ENCODE measurements around the gene PRKAG2.
"Not testable (repeated sequence)": the region's sequence is repeated elsewhere in the genome, so short reads cannot be mapped to it uniquely, and the experiment has no call there.

Gene PRKAG2

DNA sequence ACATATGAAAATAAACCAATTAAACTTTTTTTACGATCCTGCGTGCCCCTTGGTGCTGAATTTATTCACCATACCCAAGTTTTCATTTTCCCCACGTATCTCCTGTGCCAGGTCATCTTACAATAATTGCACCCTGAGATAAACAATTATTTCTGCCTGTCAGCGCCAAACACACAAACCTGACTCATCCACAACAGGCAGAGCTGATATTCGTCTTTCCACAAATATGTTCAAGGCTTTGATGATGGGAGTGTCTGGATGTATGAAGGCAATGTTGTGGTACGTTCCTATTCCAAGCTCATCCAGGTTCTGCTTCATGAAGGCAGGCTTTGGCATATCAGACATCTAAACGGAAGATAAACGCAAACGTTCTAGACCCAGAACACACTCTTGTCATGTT lies 311.4 kb downstream of the PRKAG2 start:
- DNase-seq = no peak

DNA sequence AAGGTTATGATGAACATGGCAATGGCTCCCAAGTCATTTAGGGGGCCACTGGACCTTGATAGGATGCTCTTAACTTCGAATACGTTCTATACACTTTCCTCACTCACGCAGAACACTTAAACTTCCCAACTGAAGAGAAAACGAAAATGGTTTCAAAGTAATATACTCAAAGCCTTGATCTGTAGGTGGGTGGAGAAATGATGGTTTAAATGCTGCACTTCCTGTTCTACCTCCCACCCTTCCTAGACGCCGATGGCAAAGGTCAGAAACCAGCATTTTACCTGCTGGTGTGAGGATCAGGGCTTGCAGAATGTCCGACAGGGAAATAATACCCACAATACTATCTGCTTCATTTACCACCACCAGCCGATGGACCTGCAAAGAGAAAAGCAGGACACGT lies 316.7 kb downstream of the PRKAG2 start:
- no peak for DNase-seq

DNA sequence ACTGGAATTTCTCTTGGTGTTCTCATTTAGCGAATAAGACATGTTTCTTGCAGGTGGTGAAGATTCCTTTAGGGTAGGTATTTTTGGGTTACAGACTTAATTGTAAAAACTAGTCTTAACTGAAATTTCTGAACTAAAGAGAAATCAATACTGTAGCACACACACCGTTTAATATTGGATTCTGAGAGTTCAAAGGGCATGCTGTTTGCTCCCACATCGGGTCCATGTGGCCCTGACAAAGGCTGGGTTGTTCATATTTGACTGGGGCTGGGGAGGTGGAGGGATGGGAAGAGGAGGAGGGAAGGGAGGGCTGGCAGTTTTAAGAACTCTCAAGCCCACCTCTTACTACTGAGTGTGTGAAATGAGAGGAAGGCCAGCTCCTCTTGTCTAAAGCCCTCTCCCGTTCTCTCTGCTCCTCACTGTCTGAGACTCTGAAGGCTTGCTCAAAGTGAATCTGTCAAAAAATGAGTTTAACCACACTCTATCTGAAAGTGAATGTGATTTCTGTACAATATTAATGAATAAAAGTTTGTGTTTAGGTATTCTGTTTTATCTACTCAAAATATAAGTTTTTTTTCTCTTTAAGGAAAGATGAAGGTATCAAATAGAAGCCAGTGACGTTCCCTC lies 317.2 kb downstream of the PRKAG2 start:
- no peak for DNase-seq

DNA sequence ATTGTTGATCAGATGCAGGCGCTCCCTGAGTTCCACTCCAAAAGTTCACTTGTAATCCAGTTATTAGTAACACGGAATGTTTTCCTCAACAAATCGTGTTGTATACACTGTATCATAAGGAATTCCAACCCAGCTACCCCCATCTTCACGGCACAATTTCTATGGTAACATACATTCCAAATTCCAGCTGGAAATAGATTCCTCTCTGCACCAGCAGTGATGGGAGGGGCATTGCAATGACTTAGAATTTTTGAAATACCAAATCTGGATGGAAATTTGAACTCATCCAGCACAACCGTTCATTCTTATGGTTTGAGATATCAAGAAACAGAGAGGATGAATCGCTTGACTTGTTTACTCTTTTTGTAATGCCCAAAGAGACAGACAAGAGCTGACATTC lies 318.3 kb downstream of the PRKAG2 start:
- no peak for DNase-seq

DNA sequence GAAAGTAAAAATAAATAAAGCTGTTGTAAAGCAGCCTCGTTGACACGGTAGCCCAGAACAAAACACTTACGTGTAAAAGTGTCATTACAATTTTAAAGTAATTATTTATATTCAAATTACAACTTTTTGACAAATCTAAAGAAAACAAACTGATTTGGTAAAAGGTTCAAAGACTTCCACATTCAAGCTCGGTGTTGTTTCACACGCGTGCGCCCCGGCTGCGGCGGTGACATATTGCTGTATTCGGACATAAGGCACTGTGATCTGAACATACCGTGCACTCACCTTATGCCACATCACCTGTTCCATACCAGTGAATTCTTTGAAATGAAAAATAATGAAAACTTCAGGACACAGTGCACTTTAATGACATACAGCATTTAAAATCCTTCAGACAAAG lies 320.3 kb downstream of the PRKAG2 start:
- no peak for DNase-seq

DNA sequence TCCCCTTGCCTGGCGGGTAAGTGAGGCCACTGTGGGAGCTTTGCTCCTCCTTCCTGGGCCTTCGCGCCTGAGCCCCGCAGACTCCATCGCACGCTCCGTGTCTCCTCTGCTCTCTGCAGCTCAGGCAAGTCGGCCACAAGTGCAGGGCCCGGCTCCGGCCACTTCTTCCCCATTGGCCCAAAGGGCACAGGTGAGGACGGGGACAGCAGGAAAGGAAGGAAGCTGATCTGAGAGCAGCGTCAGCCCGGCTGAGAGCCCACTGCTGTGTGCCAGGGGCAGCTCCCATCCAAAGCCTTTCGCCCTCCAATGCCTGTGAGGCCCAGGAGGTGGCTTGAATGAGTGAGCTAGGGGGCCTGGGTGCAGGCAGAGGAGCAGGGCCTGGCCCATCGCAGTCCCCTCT lies 323.6 kb downstream of the PRKAG2 start:
- no peak for DNase-seq

DNA sequence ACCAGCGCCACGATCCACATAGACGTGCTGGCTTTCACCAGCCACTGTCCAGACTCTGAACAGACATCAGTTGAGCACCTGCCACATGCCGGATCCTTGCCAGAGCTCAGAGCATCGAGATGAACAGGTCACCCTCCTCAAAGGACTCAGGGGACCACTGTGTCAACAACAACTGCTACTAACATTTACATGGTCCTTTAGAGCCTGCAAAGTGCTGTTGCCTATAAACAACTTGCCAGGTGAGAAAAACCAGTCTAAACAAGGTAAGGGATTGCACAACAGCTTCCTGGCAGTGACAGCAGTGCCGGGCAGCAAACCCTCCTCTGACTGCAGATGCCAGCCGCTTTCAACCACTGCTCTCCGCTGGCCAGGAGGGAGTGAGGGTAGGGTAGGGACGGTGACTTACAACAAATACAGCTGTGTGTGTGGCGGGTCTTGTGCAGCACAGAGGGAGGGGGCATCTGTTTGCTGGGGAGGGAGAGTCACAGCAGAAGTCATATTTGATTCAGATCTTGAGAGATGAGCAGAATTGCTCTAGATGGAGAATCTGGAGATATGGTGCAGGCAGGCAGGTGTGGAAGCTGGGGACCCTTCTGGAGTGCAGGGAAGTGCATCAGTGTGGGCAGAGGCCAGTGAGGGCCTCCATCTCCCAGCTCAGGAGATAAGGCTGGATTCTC lies 324.4 kb downstream of the PRKAG2 start:
- DNase-seq = no peak

DNA sequence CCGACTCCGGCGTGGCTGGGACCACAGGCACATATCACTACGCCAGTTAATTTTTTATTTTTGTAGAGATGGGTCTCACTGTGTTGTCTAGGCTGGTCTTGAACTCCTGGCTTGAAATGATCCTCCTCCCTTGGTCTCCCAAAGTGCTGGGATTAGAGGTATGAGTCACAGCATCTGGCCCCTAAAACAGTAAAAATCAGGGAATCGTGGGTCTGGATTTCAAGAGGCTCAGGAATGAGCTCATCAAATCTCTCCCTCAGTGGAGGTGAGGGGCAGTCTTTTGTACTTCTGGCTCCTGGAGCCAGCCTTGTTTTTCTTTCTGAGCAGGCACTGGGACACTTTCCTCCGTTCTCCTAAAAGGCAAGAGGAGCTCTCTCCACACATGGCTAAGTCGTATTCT lies 325.1 kb downstream of the PRKAG2 start:
- no peak for DNase-seq

DNA sequence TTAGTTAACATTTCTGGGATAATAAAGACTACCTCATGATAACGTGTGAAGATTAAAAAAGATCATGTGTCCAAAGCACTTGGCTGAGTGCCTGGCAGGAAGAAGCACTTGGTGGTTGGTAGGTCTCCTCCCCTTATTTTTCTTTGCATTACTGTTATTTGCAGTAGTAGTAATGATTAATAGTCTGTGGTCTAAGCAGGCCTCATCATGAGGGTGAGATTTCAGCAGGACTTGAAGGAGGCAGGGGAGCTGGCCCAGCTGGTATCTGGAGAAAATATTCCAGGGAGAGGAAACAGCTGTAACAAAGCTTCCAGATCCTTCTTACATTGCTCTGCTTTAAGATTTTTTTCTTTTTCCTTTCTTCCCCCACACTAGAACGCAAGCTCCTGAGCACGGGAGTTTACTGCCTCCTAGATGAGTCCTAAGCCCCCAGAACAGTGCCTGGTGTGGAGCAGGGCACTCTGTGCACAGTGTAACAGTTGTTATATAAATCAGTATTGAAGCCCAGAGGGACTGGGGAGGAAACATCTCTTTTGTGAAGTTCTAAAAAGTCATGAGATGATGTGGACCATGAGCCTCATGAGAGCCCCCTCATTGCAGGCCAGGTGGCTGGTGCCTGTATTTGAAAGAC lies 326.1 kb downstream of the PRKAG2 start:
- DNase-seq = no peak

DNA sequence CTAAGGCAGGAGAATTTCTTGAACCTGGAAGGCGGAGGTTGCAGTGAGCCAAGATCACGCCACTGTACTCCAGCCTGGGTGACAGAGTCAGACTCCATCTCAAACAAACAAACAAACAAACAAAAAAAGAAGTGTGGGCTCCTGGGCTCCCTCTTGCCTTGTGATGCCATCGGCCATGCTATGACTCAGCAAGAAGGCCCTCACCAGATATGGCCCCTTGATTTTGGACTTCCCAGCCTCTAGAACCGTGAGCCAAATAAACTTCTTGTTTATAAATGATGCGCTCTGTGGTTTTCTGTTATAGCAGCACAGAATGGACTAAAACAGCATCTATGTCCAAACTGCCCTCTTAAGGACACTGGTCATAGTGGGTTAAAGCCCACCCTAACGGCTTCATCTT lies 327.3 kb downstream of the PRKAG2 start:
- DNase-seq = no peak

DNA sequence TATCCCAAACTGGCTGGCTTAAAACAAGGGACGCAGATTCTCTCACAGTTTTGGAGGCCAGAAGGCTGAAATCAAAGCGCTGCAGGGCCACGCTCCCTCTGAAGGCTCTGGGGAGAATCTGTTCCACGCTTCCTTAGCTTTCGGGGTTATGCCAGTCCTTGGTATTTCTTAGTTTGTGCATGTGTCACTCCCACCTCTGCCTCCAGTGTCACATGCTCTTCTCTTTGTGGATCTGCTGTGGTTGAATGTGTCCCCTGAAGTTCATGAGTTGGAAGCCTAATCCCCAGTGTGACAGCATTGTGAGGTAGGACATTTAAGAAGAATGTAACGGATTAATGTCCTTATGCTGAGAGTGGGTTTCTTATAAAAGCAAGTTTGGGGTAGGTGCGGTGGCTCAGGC lies 327.8 kb downstream of the PRKAG2 start:
- no peak for DNase-seq

DNA sequence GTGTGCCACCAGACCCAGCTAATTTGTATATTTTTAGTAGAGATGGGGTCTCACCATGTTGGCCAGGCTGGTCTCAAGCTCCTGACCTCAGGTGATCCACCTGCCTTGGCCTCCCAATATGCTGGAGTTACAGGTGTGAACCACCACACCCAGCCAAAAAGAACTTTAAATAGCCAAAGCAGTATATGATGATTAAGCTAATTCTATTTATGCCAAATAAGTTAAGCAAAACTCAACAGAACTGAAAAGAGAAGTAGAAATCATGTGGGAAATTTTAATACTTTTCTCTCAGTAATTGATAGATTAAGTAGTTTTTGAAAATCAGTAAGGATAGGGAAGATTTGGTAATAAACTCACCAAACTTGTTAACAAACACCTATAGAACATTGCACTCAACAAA lies 332.7 kb downstream of the PRKAG2 start:
- no peak for DNase-seq

DNA sequence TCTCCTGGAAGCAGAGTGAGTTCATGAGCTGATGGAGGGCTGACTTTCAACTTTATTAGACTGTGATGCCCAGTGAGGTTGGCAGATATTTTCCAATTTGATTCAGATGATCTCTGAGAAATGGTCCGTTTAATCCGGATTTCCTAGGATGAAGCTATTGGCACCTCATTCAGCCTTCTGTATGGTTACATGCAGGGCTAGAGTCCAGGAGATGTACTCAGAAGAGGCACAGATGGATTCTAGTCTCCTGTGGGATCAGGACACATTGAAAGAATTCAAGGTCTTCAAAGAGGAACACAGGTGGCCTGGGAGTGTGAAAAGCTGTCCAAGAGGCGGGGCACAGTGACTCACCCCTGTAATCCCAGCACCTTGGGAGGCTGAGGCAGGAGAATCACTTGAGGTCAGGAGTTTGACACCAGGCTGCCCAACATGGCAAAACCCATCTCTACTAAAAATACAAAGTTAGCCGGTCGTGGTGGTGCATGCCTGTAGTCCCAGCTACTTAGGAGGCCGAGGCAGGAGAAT lies 334.2 kb downstream of the PRKAG2 start:
- no peak for DNase-seq

DNA sequence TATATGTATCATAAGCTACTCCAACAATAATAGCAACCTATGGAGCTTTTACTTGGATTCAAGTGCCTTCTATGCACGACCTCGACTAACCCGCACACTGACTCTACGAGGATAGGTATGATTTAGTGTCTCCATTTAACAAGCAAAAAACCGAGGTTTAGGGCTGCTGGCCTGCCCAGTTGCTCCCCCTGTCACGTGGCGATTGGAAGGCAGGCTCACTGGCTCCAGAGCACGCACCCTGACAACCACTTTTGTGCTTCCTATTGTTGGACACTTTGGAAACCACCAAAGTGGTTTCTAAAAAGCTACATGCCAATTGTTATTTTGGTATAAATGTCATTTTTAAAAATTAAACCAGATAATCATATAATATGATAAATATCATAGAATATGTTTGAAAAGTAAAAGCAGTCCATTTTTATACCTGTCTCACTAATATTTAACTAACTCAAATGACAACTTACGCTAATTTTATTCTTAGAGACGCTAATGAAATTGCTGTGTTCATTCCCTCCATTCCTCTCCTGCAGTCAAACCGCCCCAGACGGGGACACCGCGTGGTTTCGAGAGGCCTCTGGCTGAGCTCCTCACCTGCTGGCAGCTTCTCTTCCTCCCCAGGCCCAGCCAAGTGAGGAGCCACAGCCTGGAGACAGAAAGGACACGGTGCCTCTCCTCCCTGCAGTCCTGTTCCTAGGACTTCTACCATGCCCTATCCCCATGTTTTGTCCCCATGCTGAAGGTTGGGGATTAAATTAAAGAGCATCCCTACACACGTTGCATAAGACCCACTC lies 335.0 kb downstream of the PRKAG2 start:
- no peak for DNase-seq

DNA sequence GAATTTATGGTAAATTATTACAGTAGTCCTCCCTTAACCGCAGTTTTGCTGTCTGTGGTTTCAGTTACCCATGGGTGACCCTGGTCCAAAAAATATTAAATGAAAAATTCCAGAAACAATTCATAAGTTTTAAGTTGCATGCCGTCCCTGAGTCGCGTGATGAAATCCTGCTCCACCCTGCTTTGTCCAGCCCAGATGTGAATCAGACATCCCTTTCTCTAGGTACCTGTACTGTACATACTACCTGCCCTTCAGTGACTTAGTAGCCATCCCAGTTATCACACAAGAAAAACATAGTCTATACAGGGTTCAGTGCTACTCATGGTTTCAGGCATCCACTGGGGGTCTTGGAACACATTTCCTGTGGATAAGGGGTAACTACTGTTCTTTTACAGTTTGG lies 336.8 kb downstream of the PRKAG2 start:
- no peak for DNase-seq

DNA sequence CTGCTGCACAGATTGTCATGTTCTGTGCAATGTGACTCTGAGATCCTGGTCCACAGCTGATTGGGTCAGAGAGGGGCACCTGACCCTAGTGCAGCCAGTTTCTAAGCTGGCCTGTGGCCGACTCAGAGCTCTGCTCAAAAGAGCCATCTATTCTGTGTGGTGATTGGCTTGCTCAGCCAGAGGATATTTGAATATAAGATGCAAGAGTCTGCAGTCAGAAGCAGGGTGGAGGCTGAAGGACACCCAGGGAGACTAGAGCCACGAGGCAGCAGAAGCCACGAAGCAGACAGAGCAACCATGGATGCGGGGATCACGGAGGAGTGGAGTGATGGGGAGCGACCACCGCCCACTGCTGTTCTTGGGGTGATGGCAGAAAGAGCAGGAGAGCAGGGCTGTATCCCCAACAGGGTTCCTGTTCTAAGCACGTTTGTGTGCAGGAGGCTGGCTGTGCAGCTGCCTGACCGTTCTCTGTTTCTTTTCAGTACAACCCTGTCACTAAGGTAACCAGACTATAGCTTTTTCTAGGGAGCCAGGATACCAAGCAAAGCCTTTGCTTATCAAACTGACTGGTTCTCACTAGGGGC lies 337.7 kb downstream of the PRKAG2 start:
- no peak for DNase-seq

DNA sequence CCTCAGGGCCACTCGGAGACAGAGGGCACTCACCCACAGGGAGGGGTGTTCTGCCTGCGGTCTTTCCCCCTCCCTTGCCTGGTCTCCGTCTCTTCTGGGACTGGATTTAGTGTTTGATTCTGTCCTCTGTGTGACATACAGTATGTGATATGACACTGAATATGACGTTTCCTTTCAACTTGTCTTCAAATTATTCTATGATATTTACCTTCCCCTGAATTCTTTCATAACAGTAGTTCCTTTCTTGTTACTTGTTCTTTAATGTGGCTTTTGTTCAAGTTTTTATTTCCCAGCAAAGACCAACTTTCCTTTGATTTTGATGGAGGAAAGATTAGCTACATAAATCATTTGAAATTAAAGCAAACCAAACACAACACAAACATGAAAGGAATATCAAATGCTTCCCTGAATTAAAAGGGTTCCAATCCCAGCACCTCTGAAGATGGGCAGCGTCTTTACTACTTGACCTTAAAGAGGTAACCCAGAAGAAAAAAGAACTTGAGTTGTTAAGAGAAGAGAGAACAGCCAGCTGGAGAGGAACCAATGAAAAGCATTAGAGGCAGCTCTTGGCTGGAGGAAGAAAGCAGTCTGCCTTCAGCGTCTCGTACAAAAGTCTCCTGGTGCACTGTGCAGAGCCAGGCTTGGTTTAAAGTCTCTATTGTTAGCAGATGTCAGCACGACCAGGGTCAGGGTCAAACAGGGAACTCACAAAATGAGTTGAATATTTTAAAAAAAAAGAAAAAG lies 338.9 kb downstream of the PRKAG2 start:
- no peak for DNase-seq

DNA sequence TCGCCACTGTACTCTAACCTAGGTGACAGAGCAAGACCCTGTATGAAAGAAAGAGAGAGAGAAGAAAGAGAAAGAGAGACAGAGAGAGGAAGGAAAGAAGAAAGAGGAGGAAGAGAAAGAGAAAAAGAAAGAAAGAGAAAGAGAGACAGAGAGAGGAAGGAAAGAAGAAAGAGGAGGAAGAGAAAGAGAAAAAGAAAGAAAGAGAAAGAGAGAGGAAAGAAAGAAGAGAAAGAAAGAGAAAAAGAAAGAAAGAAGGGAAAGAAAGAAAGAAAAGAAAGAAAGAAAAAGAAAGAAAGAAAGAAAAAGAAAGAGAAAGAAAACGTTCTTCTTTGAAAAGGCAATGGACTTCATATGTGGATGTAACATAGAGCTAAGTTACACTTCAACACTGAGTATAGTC lies 340.7 kb downstream of the PRKAG2 start:
- not testable (repeated sequence) for DNase-seq

DNA sequence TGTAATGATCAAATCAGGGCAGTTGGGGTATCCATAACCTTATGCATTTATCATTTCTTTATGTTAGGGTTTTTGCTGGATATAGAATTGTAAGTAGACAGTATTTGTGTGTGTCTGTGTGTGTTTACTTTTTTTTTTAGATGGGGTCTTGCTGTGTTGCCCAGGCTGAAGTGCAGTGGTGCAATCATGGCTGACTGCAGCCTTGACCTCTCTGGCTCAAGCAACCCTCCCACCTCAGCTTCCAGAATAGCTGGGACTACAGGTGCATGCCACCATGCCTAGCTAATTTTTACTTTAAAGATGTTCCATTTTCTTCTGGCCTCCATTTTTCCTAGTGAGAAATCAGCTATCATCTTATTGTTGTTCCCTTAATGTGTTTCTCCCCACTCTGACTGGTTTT lies 347.1 kb downstream of the PRKAG2 start:
- no peak for DNase-seq

DNA sequence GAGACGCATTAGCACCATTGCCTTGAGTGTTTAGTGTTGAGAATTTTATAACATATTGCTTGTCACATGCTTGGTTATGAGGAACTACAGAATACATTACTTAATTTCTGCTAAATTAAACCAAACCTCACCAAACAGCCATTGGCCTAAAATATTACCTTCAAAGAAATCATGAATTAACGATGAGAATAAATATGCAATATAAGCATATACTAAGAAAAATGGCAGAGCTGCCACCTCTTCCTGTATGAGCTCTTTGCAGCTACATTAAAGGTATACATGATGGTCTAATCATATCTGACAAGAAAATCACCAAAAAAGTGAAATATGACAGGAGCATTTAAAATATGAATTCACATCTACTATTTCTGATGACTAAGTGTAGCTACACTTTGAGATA lies 352.1 kb downstream of the PRKAG2 start:
- DNase-seq = no peak

DNA sequence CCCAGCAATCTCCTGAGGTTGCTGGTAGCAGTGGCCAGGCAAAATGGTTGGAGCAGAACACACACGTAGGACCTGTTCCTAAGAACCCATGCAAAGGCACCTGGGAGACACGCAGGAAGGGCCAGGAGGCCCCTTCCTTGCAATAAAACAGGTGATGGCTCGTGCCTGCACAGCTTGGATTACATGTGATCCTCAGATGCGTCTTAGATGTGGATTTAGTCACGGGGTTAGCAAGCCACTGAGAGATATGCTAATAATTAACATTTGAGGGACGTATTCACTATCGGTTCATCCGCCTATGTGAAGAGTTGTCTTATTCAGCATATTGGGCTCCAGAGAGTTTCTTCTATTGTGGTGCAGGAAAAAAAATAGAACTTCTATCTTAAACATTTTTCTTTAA lies 352.6 kb downstream of the PRKAG2 start:
- DNase-seq = no peak

Measured in activated effector memory CD4-positive, alpha-beta T cell treated with Interleukin-2 at 50 U/mL for 16 hours (primary cell).